Stomach (tissue), 4 donors: ENCODE data around the gene ACACB.

Experiments
- POLR2A ChIP-seq, 4 donors: fragments of 450-650 bp; IDR thresholded peaks; one replicate each; pipeline ENCODE4 v1.6.1; 2016; ENCODE audit warnings: antibody characterized with exemption in 4 of 4, control low read depth in 2 of 4, mild to moderate bottlenecking in 1 of 4, moderate library complexity in 1 of 4
- POLR2AphosphoS5 ChIP-seq, 3 donors: sonication (generic); formaldehyde crosslinking; IDR thresholded peaks; one replicate each; pipeline ENCODE4 v1.6.1; 2016; ENCODE audit warnings: antibody characterized with exemption in 3 of 3
- TF ChIP-seq, protein P1 (sequence below), 7 experiments: fragments of 450-650 bp in 4 of 7; fragments of 200-600 bp in 3 of 7; sonication (generic) in 3 of 7; IDR thresholded peaks; one replicate each; pipeline ENCODE4 v1.5.1; 2016 to 2019; ENCODE audit warnings: antibody characterized with exemption in 7 of 7, control low read depth in 2 of 7, mild to moderate bottlenecking in 1 of 7

- TF ChIP-seq, protein P1, sequence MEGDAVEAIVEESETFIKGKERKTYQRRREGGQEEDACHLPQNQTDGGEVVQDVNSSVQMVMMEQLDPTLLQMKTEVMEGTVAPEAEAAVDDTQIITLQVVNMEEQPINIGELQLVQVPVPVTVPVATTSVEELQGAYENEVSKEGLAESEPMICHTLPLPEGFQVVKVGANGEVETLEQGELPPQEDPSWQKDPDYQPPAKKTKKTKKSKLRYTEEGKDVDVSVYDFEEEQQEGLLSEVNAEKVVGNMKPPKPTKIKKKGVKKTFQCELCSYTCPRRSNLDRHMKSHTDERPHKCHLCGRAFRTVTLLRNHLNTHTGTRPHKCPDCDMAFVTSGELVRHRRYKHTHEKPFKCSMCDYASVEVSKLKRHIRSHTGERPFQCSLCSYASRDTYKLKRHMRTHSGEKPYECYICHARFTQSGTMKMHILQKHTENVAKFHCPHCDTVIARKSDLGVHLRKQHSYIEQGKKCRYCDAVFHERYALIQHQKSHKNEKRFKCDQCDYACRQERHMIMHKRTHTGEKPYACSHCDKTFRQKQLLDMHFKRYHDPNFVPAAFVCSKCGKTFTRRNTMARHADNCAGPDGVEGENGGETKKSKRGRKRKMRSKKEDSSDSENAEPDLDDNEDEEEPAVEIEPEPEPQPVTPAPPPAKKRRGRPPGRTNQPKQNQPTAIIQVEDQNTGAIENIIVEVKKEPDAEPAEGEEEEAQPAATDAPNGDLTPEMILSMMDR (IDR thresholded peaks at IDR 0.05) = no peak
- TF ChIP-seq POLR2A (IDR thresholded peaks at IDR 0.05) = no peak
- TF ChIP-seq POLR2AphosphoS5 (IDR thresholded peaks at IDR 0.05) = peak in 2 of 3 donors; percentile 30 to 57
Measured at GRCh38 chr12:109157986-109158385, 41.6 kb downstream of the ACACB start.
